K562 (cell line): Measurements from ENCODE around the gene ME3. TPM values are rescaled to one million over a fixed set of nuclear protein-coding genes. Genes with fewer than 3 reads are reported as not detected.

Experiments
- ATAC-seq: fragments of 200-7000 bp; cut with Tn5 transposase; 3 replicates; pipeline ENCODE4 v1.9.1; 2020; ENCODE audit warnings: moderate library complexity
- BruUV-seq: library from RNA; stranded (reverse); fragments of 400-500 nt; replicated peaks from 2 replicates; lab custom pipeline; 2021; lab: Mats Ljungman, UMichigan
- CTCF ChIA-PET: fragments of 300-600 bp; formaldehyde crosslinking; extraction: SDS; loops from one replicate; lab custom pipeline; 2021; ENCODE audit warnings: low intra/inter-chr PET ratio; lab: Yijun Ruan, JAX
- POLR2A ChIA-PET: fragments of 300-600, 350-650 bp; sonication (Branson Sonifier 250); formaldehyde crosslinking; extraction: SDS; loops from one replicate; lab custom pipeline; 2021; ENCODE audit warnings: antibody characterized with exemption, inconsistent platforms; lab: Yijun Ruan, JAX
- DNase-seq, 4 experiments: peaks; one replicate each; pipeline versions ENCODE4 v3.0.0 to v3.0.0-alpha.2; 2011 to 2018; ENCODE audit warnings: low spot score in 3 of 4, mixed read lengths in 3 of 4; ENCODE audit errors: extremely low read depth in 1 of 4
- FAIRE-seq: peaks from 2 replicates; lab custom pipeline; 2011; peaks lifted over from hg19 to GRCh38; lab: Jason Lieb, UNC
- H2AFZ ChIP-seq: 2 replicates; pipeline ENCODE4 v1.6.0; 2011; ENCODE audit warnings: low read depth, low read length, control low read depth, inconsistent platforms
- H3K27ac ChIP-seq: fragments of 200-600 bp; 3 replicates; pipeline ENCODE4 v1.8.0; 2011; ENCODE audit warnings: low read depth, mild to moderate bottlenecking, control low read depth, inconsistent platforms, low read length, moderate library complexity, mixed read lengths; ENCODE audit errors: extremely low read depth
- H3K27me3 ChIP-seq, 2 experiments: fragments of 300-600 bp in 1 of 2; 2 replicates in 1 of 2; 3 replicates in 1 of 2; pipeline versions ENCODE4 v1.6.0 to v1.8.0; 2011; ENCODE audit warnings: inconsistent platforms in 2 of 2, low read length in 2 of 2, mild to moderate bottlenecking in 1 of 2, mixed read lengths in 1 of 2, moderate library complexity in 1 of 2; ENCODE audit not compliant: control insufficient read depth in 2 of 2, insufficient read depth in 2 of 2
- H3K36me3 ChIP-seq: fragments of 300-600 bp; 3 replicates; pipeline ENCODE4 v1.8.0; 2011; ENCODE audit warnings: mild to moderate bottlenecking, low read length, inconsistent platforms; ENCODE audit not compliant: control insufficient read depth, insufficient read depth
- H3K4me1 ChIP-seq, 2 experiments: fragments of 200-600 bp in 1 of 2; replicated peaks in 1 of 2; 2 replicates in 1 of 2; 3 replicates in 1 of 2; pipeline versions ENCODE4 v1.5.1 to v1.8.0; 2011; ENCODE audit warnings: inconsistent platforms in 2 of 2, low read length in 2 of 2, mild to moderate bottlenecking in 1 of 2, mixed read lengths in 1 of 2, moderate library complexity in 1 of 2; ENCODE audit not compliant: control insufficient read depth in 2 of 2, insufficient read depth in 2 of 2
- H3K4me2 ChIP-seq: 2 replicates; pipeline ENCODE4 v1.6.1; 2011; ENCODE audit warnings: low read length, control low read depth, inconsistent platforms, mixed read lengths; ENCODE audit not compliant: insufficient read depth
- H3K4me3 ChIP-seq: fragments of 200-600 bp; sonication (generic), shearing (Covaris generic); 2 replicates; pipeline ENCODE4 v1.5.1; 2016; ENCODE audit warnings: control low read depth, inconsistent platforms
- H3K79me2 ChIP-seq: fragments of 200-600 bp; 3 replicates; pipeline ENCODE4 v1.8.0; 2011; ENCODE audit warnings: low read length, inconsistent platforms; ENCODE audit not compliant: control insufficient read depth, insufficient read depth
- H3K9ac ChIP-seq, 2 experiments: 2 replicates each; pipeline versions ENCODE4 v1.6.0 to v1.6.1; 2011; ENCODE audit warnings: low read depth in 2 of 2, low read length in 2 of 2, control low read depth in 1 of 2, inconsistent platforms in 1 of 2, mild to moderate bottlenecking in 1 of 2, mixed read lengths in 1 of 2; ENCODE audit not compliant: insufficient read depth in 1 of 2
- H3K9me1 ChIP-seq: one replicate; pipeline ENCODE4 v1.6.0; 2011; ENCODE audit warnings: inconsistent platforms, mild to moderate bottlenecking, low read length, moderate library complexity; ENCODE audit not compliant: control insufficient read depth, insufficient read depth
- H3K9me3 ChIP-seq: replicated peaks from 2 replicates; pipeline ENCODE4 v1.5.1; 2011; ENCODE audit warnings: low read depth, low read length, inconsistent platforms; ENCODE audit not compliant: control insufficient read depth, insufficient read depth
- H4K20me1 ChIP-seq: replicated peaks from 2 replicates; pipeline ENCODE4 v1.6.1; 2011; ENCODE audit warnings: low read length, inconsistent platforms, mixed read lengths; ENCODE audit not compliant: control insufficient read depth, insufficient read depth
- ADNP ChIP-seq: fragments of 200-800 bp; sonication (Bioruptor generic); IDR thresholded peaks from 2 replicates; pipeline ENCODE4 v1.6.1; 2016; ENCODE audit warnings: missing genetic modification characterization, missing compliant biosample characterization
- CXXC5 ChIP-seq: fragments of 250-450 bp; sonication (Bioruptor Pico); IDR thresholded peaks from 2 replicates; pipeline ENCODE4 v1.8.0; 2022; ENCODE audit warnings: inconsistent platforms, mild to moderate bottlenecking, moderate library complexity
- DDX20 ChIP-seq: fragments of 450-650 bp; IDR thresholded peaks from 2 replicates; pipeline ENCODE4 v1.6.1; 2016; ENCODE audit warnings: missing genetic modification characterization, low read depth, mild to moderate bottlenecking, missing compliant biosample characterization, moderate library complexity
- DMBX1 ChIP-seq: fragments of 250-450 bp; sonication (Bioruptor Pico); IDR thresholded peaks from 2 replicates; pipeline ENCODE4 v1.8.0; 2022; ENCODE audit warnings: inconsistent platforms, mild to moderate bottlenecking, moderate library complexity, borderline replicate concordance
- HIVEP1 ChIP-seq: fragments of 250-450 bp; sonication (Bioruptor Pico); IDR thresholded peaks from 2 replicates; pipeline ENCODE4 v1.4.0; 2020; ENCODE audit warnings: mild to moderate bottlenecking
- KAT8 ChIP-seq: fragments of 450-650 bp; IDR thresholded peaks from 2 replicates; pipeline ENCODE4 v1.6.1; 2016; ENCODE audit warnings: low read depth, mild to moderate bottlenecking
- MED1 ChIP-seq: sonication (generic); formaldehyde crosslinking; IDR thresholded peaks from 2 replicates; pipeline ENCODE4 v1.8.1; 2023; ENCODE audit warnings: missing genetic modification reagents, borderline replicate concordance
- MYNN ChIP-seq, 2 experiments: sonication (generic); formaldehyde crosslinking in 1 of 2; IDR thresholded peaks; 2 replicates each; pipeline versions ENCODE4 v1.5.0 to v1.6.1; 2016 to 2020; ENCODE audit warnings: antibody characterized with exemption in 1 of 2, missing genetic modification reagents in 1 of 2
- PML ChIP-seq: IDR thresholded peaks from 2 replicates; pipeline ENCODE4 v1.6.1; 2012; ENCODE audit warnings: low read length, inconsistent platforms
- RBM25 ChIP-seq: fragments of 200-400 bp; formaldehyde crosslinking; IDR thresholded peaks from 2 replicates; pipeline ENCODE4 v1.6.1; 2018; ENCODE audit warnings: low read length, low read depth, moderate library complexity; ENCODE audit not compliant: severe bottlenecking
- ZNF551 ChIP-seq: fragments of 250-450 bp; sonication (Bioruptor Pico); IDR thresholded peaks from 2 replicates; pipeline ENCODE4 v1.5.0; 2021; ENCODE audit warnings: mild to moderate bottlenecking, moderate library complexity
- ZNF589 ChIP-seq: fragments of 200-800 bp; sonication (Bioruptor generic); IDR thresholded peaks from 2 replicates; pipeline ENCODE4 v1.6.1; 2016; ENCODE audit warnings: low read depth, missing genetic modification characterization, missing compliant biosample characterization
- ZNF75A ChIP-seq: fragments of 450-650 bp; formaldehyde crosslinking; IDR thresholded peaks from 2 replicates; pipeline ENCODE4 v1.4.0; 2020; ENCODE audit warnings: mild to moderate bottlenecking
- ZNF764 ChIP-seq: fragments of 250-450 bp; sonication (Bioruptor Pico); IDR thresholded peaks from 2 replicates; pipeline ENCODE4 v1.4.0; 2020; ENCODE audit warnings: low read depth, mild to moderate bottlenecking, moderate library complexity
- ZNF780A ChIP-seq: fragments of 250-450 bp; sonication (Bioruptor Pico); IDR thresholded peaks from 2 replicates; pipeline ENCODE4 v1.5.0; 2021; ENCODE audit warnings: mild to moderate bottlenecking
- WGBS: fragments of 100-300 bp; shearing (Covaris generic); methylation state at CpG from one replicate; pipeline ENCODE4 v1.1.6; 2016; ENCODE audit warnings: low coverage, mixed read lengths; ENCODE audit not compliant: insufficient coverage; ENCODE audit errors: missing lambda C conversion rate; 5-methylcytosine and 5-hydroxymethylcytosine counted together
- in situ Hi-C: fragments of 300-500 bp; cut with MboI; formaldehyde crosslinking; loops from 4 replicates; pipeline ENCODE4 v1.15.0; 2018; ENCODE audit warnings: inconsistent platforms, mixed read lengths
- intact Hi-C: fragments of 100-400 bp; cut with micrococcal nuclease; formaldehyde crosslinking; loops from 2 replicates; pipeline ENCODE4 v1.14.2; 2022
- polyA plus RNA-seq, 8 experiments: library from polyadenylated mRNA; depleted of rRNA in 4 of 8; stranded (reverse) in 5 of 8; unstranded in 3 of 8; fragments of >200 nt; fragmentation: Nextera tagmentation in 2 of 8; fragmentation: Illumina TruSeq in 1 of 8; extraction: Ambion mirVana in 2 of 8; extraction: Trizol in 1 of 8; gene quantifications; 2 replicates each; pipeline versions ENCODE4 v1.2.1 to v1.2.3, GENCODE V29; 2011 to 2014; ENCODE audit warnings: inconsistent platforms in 1 of 8, missing spikeins in 1 of 8
- total RNA-seq, 7 experiments: library from RNA; depleted of rRNA in 6 of 7; stranded (reverse); fragments of >200 nt in 6 of 7; fragmentation: Illumina TruSeq in 2 of 7; extraction: Trizol in 2 of 7; gene quantifications; 2 replicates each; pipeline versions ENCODE4 v1.2.1 to v1.2.3, GENCODE V29; 2011 to 2021; ENCODE audit warnings: low replicate concordance in 1 of 7
- TF ChIP-seq, protein P1 (sequence below): fragments of 450-650 bp; IDR thresholded peaks from 2 replicates; pipeline ENCODE4 v1.6.1; 2016; ENCODE audit warnings: low read depth, mild to moderate bottlenecking, moderate library complexity
- TF ChIP-seq, protein P2 (sequence below), 3 experiments: fragments of 200-800 bp in 1 of 3; sonication (Bioruptor generic) in 1 of 3; sonication (generic) in 1 of 3; formaldehyde crosslinking in 1 of 3; IDR thresholded peaks; 2 replicates each; pipeline versions ENCODE4 v1.6.1 to v1.8.0; 2016 to 2022; ENCODE audit warnings: mild to moderate bottlenecking in 2 of 3, missing compliant biosample characterization in 2 of 3, missing genetic modification characterization in 2 of 3, missing genetic modification reagents in 1 of 3

The ME3 gene
- total and polyA plus RNA-seq, 9 of the 15 experiments (the other 6 are each of a cell fraction or from before 2014, with no cell fraction given) = not detected

DNA sequence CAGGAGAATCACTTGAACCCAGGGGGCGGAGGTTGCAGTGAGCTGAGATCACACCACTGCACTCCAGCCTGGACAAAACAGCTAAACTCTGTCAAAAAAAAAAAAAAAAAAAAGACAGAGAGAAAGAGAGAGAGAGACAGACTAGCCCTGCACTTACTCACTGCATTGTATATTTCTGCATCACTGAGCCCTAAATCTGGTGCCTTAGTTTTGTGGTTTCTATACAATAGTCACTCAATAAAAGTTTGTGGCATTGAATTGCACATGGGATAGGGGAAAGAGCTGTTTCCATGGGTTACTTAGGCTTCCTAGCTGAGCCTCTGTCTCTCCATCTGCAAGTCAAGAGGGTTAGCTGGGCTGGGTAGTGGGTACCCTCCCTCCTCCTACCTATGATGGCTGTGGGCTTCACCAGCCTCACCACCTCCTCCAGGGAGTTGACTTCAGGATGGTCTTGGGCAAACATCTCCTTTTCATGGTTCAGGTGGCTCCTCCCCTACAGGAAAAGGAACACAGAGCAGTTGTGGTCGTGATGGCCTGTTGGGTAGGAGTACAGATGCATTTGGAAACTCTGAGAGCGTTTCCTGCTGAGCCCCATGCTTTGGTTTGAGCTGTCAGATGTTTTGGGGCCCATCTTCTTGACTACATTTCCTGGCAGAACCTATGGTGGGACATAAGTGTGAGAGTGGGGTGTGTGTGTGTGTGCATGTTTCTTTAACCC, 224.5 kb downstream of the ME3 start:
- ChIA-PET CTCF (no interaction called here), POLR2A (interaction anchor here (0.5 kb wide), 1 partner anchor 16 kb away, joined by 4 read pairs; no protein-coding TSS in a partner anchor)
- H3K9me3 ChIP-seq = no peaks in the 10 kb centered on the region
- H3K9me1 ChIP-seq = no peaks in the 10 kb centered on the region
- no peak for DNase-seq
- no TSS peak for BruUV-seq
- no peak for ATAC-seq
- H3K36me3 ChIP-seq = no peaks in the 10 kb centered on the region
- no peak overlapping the region for H3K4me2 ChIP-seq
- no peaks in the 10 kb centered on the region for H3K27me3 ChIP-seq
- no peak overlapping the region for H3K9ac ChIP-seq
- no peaks in the 10 kb centered on the region for H3K4me1 ChIP-seq
- TF ChIP-seq ZNF764 (CRISPR knock-in tag) (no peak), ADNP (no peak), CXXC5 (CRISPR knock-in tag) (no peak), ZNF780A (CRISPR knock-in tag) (no peak), KAT8 (no peak), ZNF75A (CRISPR knock-in tag) (no peak), ZNF551 (CRISPR knock-in tag) (no peak), DDX20 (tag) (no peak), MYNN (IDR thresholded peaks at IDR 0.05) (no peak), MYNN (CRISPR knock-in tag; IDR thresholded peaks at IDR 0.05) (no peak), PML (no peak), MED1 (no peak), RBM25 (no peak), HIVEP1 (no peak), DMBX1 (CRISPR knock-in tag) (no peak), ZNF589 (CRISPR knock-in tag) (no peak)
- TF ChIP-seq, protein P1, sequence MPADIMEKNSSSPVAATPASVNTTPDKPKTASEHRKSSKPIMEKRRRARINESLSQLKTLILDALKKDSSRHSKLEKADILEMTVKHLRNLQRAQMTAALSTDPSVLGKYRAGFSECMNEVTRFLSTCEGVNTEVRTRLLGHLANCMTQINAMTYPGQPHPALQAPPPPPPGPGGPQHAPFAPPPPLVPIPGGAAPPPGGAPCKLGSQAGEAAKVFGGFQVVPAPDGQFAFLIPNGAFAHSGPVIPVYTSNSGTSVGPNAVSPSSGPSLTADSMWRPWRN = no peak
- TF ChIP-seq, protein P2, sequence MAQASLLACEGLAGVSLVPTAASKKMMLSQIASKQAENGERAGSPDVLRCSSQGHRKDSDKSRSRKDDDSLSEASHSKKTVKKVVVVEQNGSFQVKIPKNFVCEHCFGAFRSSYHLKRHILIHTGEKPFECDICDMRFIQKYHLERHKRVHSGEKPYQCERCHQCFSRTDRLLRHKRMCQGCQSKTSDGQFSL (CRISPR knock-in tag; IDR thresholded peaks at IDR 0.05) = no peak
- TF ChIP-seq, protein P2 (tag; IDR thresholded peaks at IDR 0.05) = no peak
- intact Hi-C loops = no loop called here
- H3K27ac ChIP-seq = no peak overlapping the region
- H2AFZ ChIP-seq = no peak overlapping the region
- FAIRE-seq = no peak
- in situ Hi-C loops = no loop called here
- no peaks in the 10 kb centered on the region for H3K79me2 ChIP-seq
- WGBS = 6% methylated on average over 3 of the region's 3 CpGs
- H3K4me3 ChIP-seq = no peak overlapping the region
- H4K20me1 ChIP-seq = no peaks in the 10 kb centered on the region
